SK-N-SH (cell line): ENCODE results near the gene SLC25A44.

ENCODE experiments used
- EP300 ChIP-seq, 2 experiments: IDR thresholded peaks; 2 replicates each; pipeline versions ENCODE4 v1.4.0 to v1.6.1; 2012; ENCODE audit warnings: borderline replicate concordance in 1 of 2, low read depth in 1 of 2, low read length in 1 of 2
- GABPA ChIP-seq: IDR thresholded peaks from 2 replicates; pipeline ENCODE4 v1.4.0; 2012; ENCODE audit warnings: low read depth, mild to moderate bottlenecking
- MAX ChIP-seq: IDR thresholded peaks from 2 replicates; pipeline ENCODE4 v1.4.0; 2012; ENCODE audit warnings: low read depth
- NRF1 ChIP-seq: IDR thresholded peaks from 2 replicates; pipeline ENCODE4 v1.6.1; 2012; ENCODE audit warnings: low read depth, mild to moderate bottlenecking, low read length
- POLR2AphosphoS5 ChIP-seq: IDR thresholded peaks from 2 replicates; pipeline ENCODE4 v1.6.1; 2012; ENCODE audit warnings: low read depth, low read length
- REST ChIP-seq: IDR thresholded peaks from 2 replicates; pipeline ENCODE4 v1.6.1; 2012; ENCODE audit warnings: mild to moderate bottlenecking, low read depth, low read length, moderate library complexity
- TEAD4 ChIP-seq: IDR thresholded peaks from 2 replicates; pipeline ENCODE4 v1.4.0; 2012; ENCODE audit warnings: mild to moderate bottlenecking, borderline replicate concordance; ENCODE audit not compliant: insufficient read depth
- TF ChIP-seq, protein P1 (sequence below): fragments of 200-600 bp; sonication (generic); IDR thresholded peaks from 2 replicates; pipeline ENCODE4 v1.6.1; 2017; ENCODE audit warnings: antibody characterized with exemption, mild to moderate bottlenecking, moderate library complexity

- TF ChIP-seq, protein P1, sequence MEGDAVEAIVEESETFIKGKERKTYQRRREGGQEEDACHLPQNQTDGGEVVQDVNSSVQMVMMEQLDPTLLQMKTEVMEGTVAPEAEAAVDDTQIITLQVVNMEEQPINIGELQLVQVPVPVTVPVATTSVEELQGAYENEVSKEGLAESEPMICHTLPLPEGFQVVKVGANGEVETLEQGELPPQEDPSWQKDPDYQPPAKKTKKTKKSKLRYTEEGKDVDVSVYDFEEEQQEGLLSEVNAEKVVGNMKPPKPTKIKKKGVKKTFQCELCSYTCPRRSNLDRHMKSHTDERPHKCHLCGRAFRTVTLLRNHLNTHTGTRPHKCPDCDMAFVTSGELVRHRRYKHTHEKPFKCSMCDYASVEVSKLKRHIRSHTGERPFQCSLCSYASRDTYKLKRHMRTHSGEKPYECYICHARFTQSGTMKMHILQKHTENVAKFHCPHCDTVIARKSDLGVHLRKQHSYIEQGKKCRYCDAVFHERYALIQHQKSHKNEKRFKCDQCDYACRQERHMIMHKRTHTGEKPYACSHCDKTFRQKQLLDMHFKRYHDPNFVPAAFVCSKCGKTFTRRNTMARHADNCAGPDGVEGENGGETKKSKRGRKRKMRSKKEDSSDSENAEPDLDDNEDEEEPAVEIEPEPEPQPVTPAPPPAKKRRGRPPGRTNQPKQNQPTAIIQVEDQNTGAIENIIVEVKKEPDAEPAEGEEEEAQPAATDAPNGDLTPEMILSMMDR, result no peak
- TF ChIP-seq GABPA (no peak), POLR2AphosphoS5 (peak; percentile 47; the same call in 1 of the 2 replicates), NRF1 (no peak), EP300 (IDR thresholded peaks at IDR 0.05; ENCODE audit: borderline replicate concordance in 1 of 2, low read depth in 1 of 2, low read length in 1 of 2) (no peak), MAX (no peak), REST (no peak), TEAD4 (no peak)
These were observed 33.1 kb upstream of the SLC25A44 start for GRCh38 chr1:156160743-156161171.
